Muscle layer of duodenum (tissue), 2 donors: ENCODE measurements around the gene FBXW11.

Experiments
- H3K27ac ChIP-seq: one replicate; pipeline ENCODE4 v1.7.0; 2013; ENCODE audit warnings: mild to moderate bottlenecking, low read length
- H3K27me3 ChIP-seq: one replicate; pipeline ENCODE4 v1.7.0; 2013; ENCODE audit warnings: low read depth, mild to moderate bottlenecking, control low read depth, low read length
- H3K36me3 ChIP-seq, 2 donors: one replicate each; pipeline ENCODE4 v1.7.0; 2013; ENCODE audit warnings: low read length in 2 of 2, control low read depth in 1 of 2, mild to moderate bottlenecking in 1 of 2; ENCODE audit not compliant: insufficient read depth in 2 of 2, control insufficient read depth in 1 of 2
- H3K4me1 ChIP-seq, 2 donors: one replicate each; pipeline ENCODE4 v1.7.0; 2013; ENCODE audit warnings: low read length in 2 of 2, mild to moderate bottlenecking in 2 of 2, control low read depth in 1 of 2, moderate library complexity in 1 of 2; ENCODE audit not compliant: insufficient read depth in 2 of 2, control insufficient read depth in 1 of 2
- H3K4me3 ChIP-seq, 2 donors: one replicate each; pipeline ENCODE4 v1.7.0; 2013; ENCODE audit warnings: low read length in 2 of 2, low read depth in 1 of 2, mild to moderate bottlenecking in 1 of 2
- H3K9me3 ChIP-seq, 2 donors: one replicate each; pipeline ENCODE4 v1.7.0; 2013; ENCODE audit warnings: low read length in 2 of 2, control low read depth in 1 of 2, mild to moderate bottlenecking in 1 of 2; ENCODE audit not compliant: control insufficient read depth in 1 of 2
- donor health status: healthy.

Gene FBXW11

DNA sequence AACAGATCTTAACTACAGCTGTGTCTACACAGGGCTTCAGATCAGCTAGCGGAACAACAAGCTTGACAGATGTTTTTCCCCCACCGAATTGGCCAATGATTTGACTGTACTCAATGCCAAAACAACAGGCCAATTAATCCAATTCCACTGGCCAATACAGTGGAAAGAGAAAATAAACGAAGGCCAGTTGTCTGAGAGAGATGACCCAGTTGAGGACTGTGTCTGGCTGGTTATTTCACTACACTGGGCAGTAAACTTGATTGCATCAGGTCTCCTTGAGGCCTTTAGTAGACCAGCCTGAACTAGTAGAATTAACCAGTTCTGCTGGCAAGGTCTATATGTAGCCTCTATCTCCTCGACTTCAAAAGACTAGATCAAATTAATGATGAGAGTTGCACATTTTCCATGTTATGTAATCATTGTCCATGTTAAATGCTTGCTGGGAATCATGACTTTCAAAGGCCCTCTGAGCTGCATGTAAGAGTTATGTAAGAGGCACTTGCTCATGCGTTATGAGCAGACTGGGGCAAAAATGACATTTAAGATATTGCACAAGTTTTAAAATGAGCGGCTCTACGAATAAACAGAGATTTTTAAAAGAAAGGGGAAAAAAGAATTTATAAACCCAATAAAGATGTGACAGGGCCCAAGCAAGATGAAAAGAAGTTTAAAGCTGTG, 192.5 kb downstream of the FBXW11 start:
- Histone ChIP-seq H3K4me3 (no peak overlapping the region), H3K27ac (no peak overlapping the region)

DNA sequence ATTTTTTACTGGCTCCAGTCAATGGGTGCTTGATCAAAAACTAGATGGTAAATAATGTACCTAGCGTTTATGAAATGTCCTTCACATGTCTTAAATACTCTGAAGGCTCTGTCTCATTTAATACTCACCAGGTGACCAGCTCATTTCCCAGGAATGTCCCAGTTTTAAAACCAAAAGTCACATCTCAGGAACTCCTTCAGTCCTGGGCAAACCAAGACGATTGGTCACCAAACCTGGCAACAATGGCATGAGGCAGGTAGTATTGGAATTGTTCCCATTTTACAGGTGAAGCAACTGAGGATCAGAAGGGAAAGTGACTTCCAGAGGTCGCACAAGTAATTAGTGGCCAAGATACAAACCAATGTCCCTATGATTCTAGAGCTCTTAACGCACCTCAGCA, 193.2 kb downstream of the FBXW11 start:
- H3K27me3 ChIP-seq: no peaks in the 10 kb centered on the region
- no peaks in the 10 kb centered on the region for H3K36me3 ChIP-seq
- no peak overlapping the region for H3K27ac ChIP-seq
- peaks cover 0 to 22% of the 10 kb centered on the region in 2 donors for H3K9me3 ChIP-seq
- H3K4me3 ChIP-seq: no peak overlapping the region
- no peaks in the 10 kb centered on the region for H3K4me1 ChIP-seq

More for the DNA sequence above, 192.5 kb downstream of the FBXW11 start:
- Histone ChIP-seq H3K36me3 (no peaks in the 10 kb centered on the region), H3K9me3 (peaks cover 0 to 22% of the 10 kb centered on the region in 2 donors), H3K4me1 (no peaks in the 10 kb centered on the region), H3K27me3 (no peaks in the 10 kb centered on the region)
